Measurements from ENCODE around the gene LRBA.

The LRBA gene

GRCh38 chr4:150371869-150372268 is 643.2 kb downstream of the LRBA start:
- no peak for DNase-seq (ENCODE audit: low read depth in 2 of 2)

GRCh38 chr4:150369434-150370380 is 645.4 kb downstream of the LRBA start:
- no peak for DNase-seq (ENCODE audit: low read depth in 2 of 2)

- DNase-seq (ENCODE audit: low read depth in 2 of 2), result no peak
Observed at GRCh38 chr4:150368667-150369066, 646.4 kb downstream of the LRBA start.

- no peak for DNase-seq (ENCODE audit: low read depth in 2 of 2)
Observed at GRCh38 chr4:150367326-150367725, 647.8 kb downstream of the LRBA start.

GRCh38 chr4:150366487-150366999 is 648.5 kb downstream of the LRBA start:
- no peak for DNase-seq (ENCODE audit: low read depth in 2 of 2)

- no peak for DNase-seq (ENCODE audit: low read depth in 2 of 2)
Observed at GRCh38 chr4:150363721-150364688, 651.1 kb downstream of the LRBA start.

GRCh38 chr4:150358691-150359090 is 656.4 kb downstream of the LRBA start:
- DNase-seq (ENCODE audit: low read depth in 2 of 2), result no peak

GRCh38 chr4:150357829-150358228 is 657.3 kb downstream of the LRBA start:
- no peak for DNase-seq (ENCODE audit: low read depth in 2 of 2)

GRCh38 chr4:150355858-150356455 is 659.1 kb downstream of the LRBA start:
- DNase-seq (ENCODE audit: low read depth in 2 of 2), result no peak

GRCh38 chr4:150355418-150355817 is 659.7 kb downstream of the LRBA start:
- no peak for DNase-seq (ENCODE audit: low read depth in 2 of 2)

- no peak for DNase-seq (ENCODE audit: low read depth in 2 of 2)
Observed at GRCh38 chr4:150354214-150354796, 660.8 kb downstream of the LRBA start.

- DNase-seq (ENCODE audit: low read depth in 2 of 2), result no peak
Observed at GRCh38 chr4:150348079-150348478, 667.0 kb downstream of the LRBA start.

- DNase-seq (ENCODE audit: low read depth in 2 of 2), result no peak
Observed at GRCh38 chr4:150345207-150345744, 669.8 kb downstream of the LRBA start.

- DNase-seq (ENCODE audit: low read depth in 2 of 2), result no peak
Observed at GRCh38 chr4:150343796-150344195, 671.3 kb downstream of the LRBA start.

GRCh38 chr4:150342945-150343344 is 672.1 kb downstream of the LRBA start:
- DNase-seq (ENCODE audit: low read depth in 2 of 2), result no peak

GRCh38 chr4:150337734-150338133 is 677.4 kb downstream of the LRBA start:
- no peak for DNase-seq (ENCODE audit: low read depth in 2 of 2)

GRCh38 chr4:150336676-150337412 is 678.2 kb downstream of the LRBA start:
- no peak for DNase-seq (ENCODE audit: low read depth in 2 of 2)

GRCh38 chr4:150332961-150333360 is 682.1 kb downstream of the LRBA start:
- no peak for DNase-seq (ENCODE audit: low read depth in 2 of 2)

- DNase-seq (ENCODE audit: low read depth in 2 of 2), result no peak
Observed at GRCh38 chr4:150332086-150332485, 683.0 kb downstream of the LRBA start.

- no peak for DNase-seq (ENCODE audit: low read depth in 2 of 2)
Observed at GRCh38 chr4:150329373-150329772, 685.7 kb downstream of the LRBA start.
